M059J (cell line): Measurements from ENCODE around the gene FBXW5. TPM values are rescaled to one million over a fixed set of nuclear protein-coding genes. Genes with fewer than 3 reads are reported as not detected.

ENCODE experiments used
- DNase-seq: peaks from one replicate; pipeline ENCODE4 v3.0.0-alpha.2; 2012; ENCODE audit warnings: low read depth
- total RNA-seq: library from RNA; depleted of rRNA; stranded (reverse); fragments of >200 nt; shearing (Covaris generic); gene quantifications from 2 replicates; pipeline ENCODE4 v1.2.3, GENCODE V29; 2014; rRNA removed

Gene FBXW5
- total RNA-seq, 1 experiment from 2014 or later, result 117 TPM

GRCh38 chr9:136910197-136910900 lies 34.2 kb downstream of the FBXW5 start:
- no peak for DNase-seq

- no peak for DNase-seq
Measured at GRCh38 chr9:136907011-136907914, 37.3 kb downstream of the FBXW5 start.

- no peak for DNase-seq
Measured at GRCh38 chr9:136906266-136906665, 38.3 kb downstream of the FBXW5 start.

- no peak for DNase-seq
Measured at GRCh38 chr9:136903041-136903554, 41.4 kb downstream of the FBXW5 start.

- peak; percentile 94 for DNase-seq
Measured at GRCh38 chr9:136902259-136902821, 42.2 kb downstream of the FBXW5 start.

GRCh38 chr9:136901516-136902258 lies 42.9 kb downstream of the FBXW5 start:
- DNase-seq, result peak; percentile 93

GRCh38 chr9:136900988-136901515 lies 43.5 kb downstream of the FBXW5 start:
- DNase-seq, result no peak

GRCh38 chr9:136900556-136900955 lies 44.0 kb downstream of the FBXW5 start:
- DNase-seq, result no peak

GRCh38 chr9:136899196-136899595 lies 45.3 kb downstream of the FBXW5 start:
- no peak for DNase-seq

GRCh38 chr9:136898483-136899100 lies 45.9 kb downstream of the FBXW5 start:
- DNase-seq, result no peak

GRCh38 chr9:136896027-136896426 lies 48.5 kb downstream of the FBXW5 start:
- DNase-seq, result no peak

GRCh38 chr9:136890661-136891060 lies 53.9 kb downstream of the FBXW5 start:
- no peak for DNase-seq

Other genes with a start within 250 kb of the FBXW5 start
- 1.5 and 1.6 TPM in 2 replicates for gene DIPK1B, start 232.2 kb downstream of the FBXW5 start, total RNA-seq
- not detected in 2 replicates for gene LCN10, start 201.8 kb downstream of the FBXW5 start, total RNA-seq
- gene LCN6, start 196.2 kb downstream of the FBXW5 start, total RNA-seq, result not detected in 2 replicates
- not detected in 2 replicates for gene LCN8, start 186.5 kb downstream of the FBXW5 start, total RNA-seq
- gene LCN15, start 180.2 kb downstream of the FBXW5 start, total RNA-seq, result not detected in 2 replicates
- 63.0 and 84.8 TPM in 2 replicates for gene TMEM141, start 153.4 kb downstream of the FBXW5 start, total RNA-seq
- not detected in 2 replicates for gene CCDC183, start 148.4 kb downstream of the FBXW5 start, total RNA-seq
- 55.9 and 75.4 TPM in 2 replicates for gene RABL6, start 136.8 kb downstream of the FBXW5 start, total RNA-seq
- gene AJM1, start 102.3 kb downstream of the FBXW5 start, total RNA-seq, result 0.15 and 1.1 TPM in 2 replicates
- 81.2 and 95.3 TPM in 2 replicates for gene PHPT1, start 95.3 kb downstream of the FBXW5 start, total RNA-seq
- 0.44 TPM in 1 of 2 replicates, not detected in the other for gene MAMDC4, start 92.4 kb downstream of the FBXW5 start, total RNA-seq
- 567 and 587 TPM in 2 replicates for gene EDF1, start 78.4 kb downstream of the FBXW5 start, total RNA-seq
- gene TRAF2, start 58.2 kb downstream of the FBXW5 start, total RNA-seq, result 13.6 and 26.8 TPM in 2 replicates
- 0.89 TPM in 1 of 2 replicates, not detected in the other for gene C8G, start 505 bp upstream of the FBXW5 start, total RNA-seq
- 1.2 TPM in 1 of 2 replicates, not detected in the other for gene LCN12, start 7.5 kb upstream of the FBXW5 start, total RNA-seq
- not detected in 2 replicates for gene PTGDS, start 32.8 kb upstream of the FBXW5 start, total RNA-seq
- not detected in 2 replicates for gene LCNL1, start 38.3 kb upstream of the FBXW5 start, total RNA-seq
- gene PAXX, start 47.7 kb upstream of the FBXW5 start, total RNA-seq, result 53.1 and 59.0 TPM in 2 replicates
- gene CLIC3, start 51.8 kb upstream of the FBXW5 start, total RNA-seq, result 11.0 and 18.9 TPM in 2 replicates
- gene ABCA2, start 83.5 kb upstream of the FBXW5 start, total RNA-seq, result 9.2 and 10.2 TPM in 2 replicates
- not detected in 2 replicates for gene FUT7, start 87.3 kb upstream of the FBXW5 start, total RNA-seq
- 8.2 and 10.7 TPM in 2 replicates for gene NPDC1, start 101.4 kb upstream of the FBXW5 start, total RNA-seq
- gene ENTPD2, start 109.3 kb upstream of the FBXW5 start, total RNA-seq, result not detected in 2 replicates
- gene SAPCD2, start 125.8 kb upstream of the FBXW5 start, total RNA-seq, result 11.8 and 28.5 TPM in 2 replicates
- gene UAP1L1, start 132.8 kb upstream of the FBXW5 start, total RNA-seq, result 6.7 and 12.9 TPM in 2 replicates
- 86.8 and 145 TPM in 2 replicates for gene MAN1B1, start 142.2 kb upstream of the FBXW5 start, total RNA-seq
- gene DPP7, start 170.0 kb upstream of the FBXW5 start, total RNA-seq, result 26.8 and 30.0 TPM in 2 replicates
- gene GRIN1, start 194.4 kb upstream of the FBXW5 start, total RNA-seq, result not detected in 2 replicates
- not detected in 2 replicates for gene LRRC26, start 225.3 kb upstream of the FBXW5 start, total RNA-seq
- not detected in 2 replicates for gene TMEM210, start 227.3 kb upstream of the FBXW5 start, total RNA-seq
- gene ANAPC2, start 243.8 kb upstream of the FBXW5 start, total RNA-seq, result 8.6 and 17.6 TPM in 2 replicates
- gene SSNA1, start 243.9 kb upstream of the FBXW5 start, total RNA-seq, result 99.7 and 110 TPM in 2 replicates